Measurements from ENCODE around the gene CCND1. TPM values are rescaled to one million over a fixed set of nuclear protein-coding genes. Genes with fewer than 3 reads are reported as not detected.

CCND1 gene
- total RNA-seq, 1 donor from 2014 or later, result 136 TPM

GRCh38 chr11:69647390-69647748 lies 6.4 kb downstream of the CCND1 start:
- no peak for DNase-seq
- no peak for ATAC-seq (ENCODE audit: poor library complexity)
- intact Hi-C loops (cut with DNase I), result no loop called here

DNA sequence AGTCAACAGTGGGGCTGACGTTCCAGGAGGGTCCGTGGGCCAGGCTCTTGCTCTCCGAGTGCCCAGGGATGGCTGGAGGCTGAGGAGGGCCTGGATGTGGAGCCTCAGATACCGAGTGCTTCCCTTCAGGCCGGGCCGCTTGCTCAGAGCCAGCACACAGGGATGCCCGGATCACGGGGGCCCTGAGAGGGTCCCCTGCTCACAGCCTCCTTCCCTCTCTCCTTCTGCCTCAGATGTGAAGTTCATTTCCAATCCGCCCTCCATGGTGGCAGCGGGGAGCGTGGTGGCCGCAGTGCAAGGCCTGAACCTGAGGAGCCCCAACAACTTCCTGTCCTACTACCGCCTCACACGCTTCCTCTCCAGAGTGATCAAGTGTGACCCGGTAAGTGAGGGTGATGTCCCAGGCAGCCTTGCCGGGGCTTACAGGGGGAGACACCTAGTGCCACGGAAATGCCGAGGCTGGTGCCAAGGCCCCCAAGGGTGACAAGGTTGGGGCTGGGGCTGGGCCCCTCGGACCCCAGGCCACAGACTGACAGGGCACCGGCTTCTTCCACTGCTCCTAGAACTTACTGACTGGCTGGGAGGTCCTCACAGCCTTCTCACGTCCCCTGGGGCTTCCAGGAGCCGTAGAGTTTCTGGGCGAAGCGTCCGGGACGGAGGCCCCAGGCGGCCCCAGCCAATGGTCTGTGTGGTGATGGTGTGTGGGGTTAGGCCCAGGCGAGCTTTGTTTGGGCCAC lies 7.0 kb downstream of the CCND1 start:
- DNase-seq (no peak), ATAC-seq (ENCODE audit: poor library complexity) (no peak)
- intact Hi-C loops (cut with DNase I), result no loop called here

DNA sequence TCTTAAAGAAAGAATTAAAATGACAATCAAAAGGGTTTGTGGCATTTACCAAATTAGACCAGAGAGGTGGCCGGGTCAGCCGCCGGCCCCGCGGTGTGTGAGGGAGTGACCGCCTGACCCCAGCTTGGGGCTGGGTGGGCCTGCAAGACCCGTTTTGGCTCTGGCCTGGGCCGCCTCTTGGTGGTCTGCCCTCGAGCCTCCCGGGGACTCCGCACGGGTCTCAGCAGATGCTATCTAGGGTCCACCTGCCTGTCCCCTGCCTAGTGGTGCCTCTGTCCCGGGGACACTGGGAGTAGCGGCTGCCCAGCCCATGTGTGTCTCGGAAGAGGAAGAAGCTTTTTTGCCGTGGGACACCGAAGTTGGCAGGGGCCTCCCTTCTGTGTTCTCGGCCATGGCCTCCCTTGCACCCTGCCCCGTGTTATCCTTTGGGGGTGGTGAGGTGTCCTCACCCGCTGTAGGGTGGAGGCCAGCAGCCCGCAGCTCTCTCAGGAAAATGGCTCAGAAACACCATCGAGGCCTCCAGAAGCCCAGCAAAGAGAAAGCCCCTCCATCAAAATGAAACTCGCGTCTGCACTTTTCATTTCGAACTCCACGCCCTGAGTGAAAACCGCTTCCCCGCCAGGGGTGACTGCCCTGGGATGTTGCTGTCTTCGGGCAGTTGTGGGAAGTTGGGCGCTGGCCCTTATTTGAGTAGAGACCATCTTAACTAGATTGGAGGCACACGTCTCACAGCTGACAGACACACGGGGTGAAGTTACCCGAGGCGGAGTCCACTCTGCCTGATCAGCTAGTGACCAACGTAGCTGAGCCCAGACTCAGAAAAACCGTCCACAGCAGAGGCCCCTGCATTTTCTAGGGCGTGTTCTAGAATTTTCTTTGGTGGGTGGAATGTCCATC lies 8.0 kb downstream of the CCND1 start:
- intact Hi-C loops (cut with DNase I), result no loop called here
- ATAC-seq (ENCODE audit: poor library complexity) (no peak), DNase-seq (no peak)

- DNase-seq (no peak), ATAC-seq (ENCODE audit: poor library complexity) (no peak)
- intact Hi-C loops (cut with DNase I), result no loop called here
Measured at GRCh38 chr11:69649576-69649900, 8.6 kb downstream of the CCND1 start.

DNA sequence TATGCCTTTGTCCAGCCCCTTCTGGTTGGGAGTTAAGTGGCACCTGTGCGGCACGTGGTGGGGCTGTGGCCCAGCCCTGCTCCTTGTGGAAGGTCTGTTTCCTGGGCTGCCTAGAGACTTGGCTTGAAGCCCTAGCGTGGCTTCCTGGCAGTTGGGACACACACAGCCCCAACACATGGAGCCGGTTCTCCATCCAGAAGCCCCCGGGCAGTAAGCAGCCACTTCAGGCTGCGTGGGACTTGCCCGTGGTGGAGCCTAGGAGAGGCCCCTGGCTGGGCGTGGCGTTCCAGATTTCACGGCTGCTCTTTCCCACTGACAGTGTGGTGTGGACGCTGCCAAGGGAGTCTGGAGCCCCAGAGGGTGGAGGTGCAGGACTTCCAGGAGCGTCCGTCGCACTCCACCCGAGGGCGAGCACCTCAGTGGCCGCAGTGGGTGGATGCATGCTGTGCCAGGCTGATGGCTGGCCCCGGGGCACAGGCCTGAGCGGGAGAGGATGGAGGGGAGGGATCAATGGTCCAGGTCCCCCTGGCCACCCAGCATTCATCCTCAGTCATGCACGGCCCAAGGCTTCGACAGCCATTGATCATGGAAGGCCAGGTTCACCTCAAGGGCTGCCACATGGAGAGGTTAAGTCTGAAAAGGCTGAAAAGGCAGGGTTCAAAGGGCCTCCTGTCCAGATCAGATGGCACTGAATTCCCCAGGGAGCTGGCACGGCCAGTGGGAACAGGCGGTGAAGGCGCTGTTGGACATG lies 9.3 kb downstream of the CCND1 start:
- DNase-seq, result no peak
- intact Hi-C loops (cut with DNase I), result no loop called here
- ATAC-seq (ENCODE audit: poor library complexity), result no peak

DNA sequence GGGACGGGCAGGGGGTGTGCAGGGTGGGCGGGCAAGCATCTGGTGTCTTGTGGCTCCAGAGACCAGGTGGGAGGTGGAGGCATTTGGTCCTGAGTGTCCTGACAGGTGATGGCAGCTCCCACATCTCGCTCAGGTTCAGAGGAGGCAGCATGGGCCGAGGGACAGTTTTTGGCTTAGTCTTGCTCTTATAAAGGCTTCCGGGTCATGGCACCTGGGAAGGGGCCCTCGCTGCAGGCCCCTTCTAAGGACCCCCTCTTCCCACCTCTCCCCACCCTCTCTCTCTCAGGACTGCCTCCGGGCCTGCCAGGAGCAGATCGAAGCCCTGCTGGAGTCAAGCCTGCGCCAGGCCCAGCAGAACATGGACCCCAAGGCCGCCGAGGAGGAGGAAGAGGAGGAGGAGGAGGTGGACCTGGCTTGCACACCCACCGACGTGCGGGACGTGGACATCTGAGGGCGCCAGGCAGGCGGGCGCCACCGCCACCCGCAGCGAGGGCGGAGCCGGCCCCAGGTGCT lies 9.9 kb downstream of the CCND1 start:
- DNase-seq, result no peak
- intact Hi-C loops (cut with DNase I), result no loop called here

DNA sequence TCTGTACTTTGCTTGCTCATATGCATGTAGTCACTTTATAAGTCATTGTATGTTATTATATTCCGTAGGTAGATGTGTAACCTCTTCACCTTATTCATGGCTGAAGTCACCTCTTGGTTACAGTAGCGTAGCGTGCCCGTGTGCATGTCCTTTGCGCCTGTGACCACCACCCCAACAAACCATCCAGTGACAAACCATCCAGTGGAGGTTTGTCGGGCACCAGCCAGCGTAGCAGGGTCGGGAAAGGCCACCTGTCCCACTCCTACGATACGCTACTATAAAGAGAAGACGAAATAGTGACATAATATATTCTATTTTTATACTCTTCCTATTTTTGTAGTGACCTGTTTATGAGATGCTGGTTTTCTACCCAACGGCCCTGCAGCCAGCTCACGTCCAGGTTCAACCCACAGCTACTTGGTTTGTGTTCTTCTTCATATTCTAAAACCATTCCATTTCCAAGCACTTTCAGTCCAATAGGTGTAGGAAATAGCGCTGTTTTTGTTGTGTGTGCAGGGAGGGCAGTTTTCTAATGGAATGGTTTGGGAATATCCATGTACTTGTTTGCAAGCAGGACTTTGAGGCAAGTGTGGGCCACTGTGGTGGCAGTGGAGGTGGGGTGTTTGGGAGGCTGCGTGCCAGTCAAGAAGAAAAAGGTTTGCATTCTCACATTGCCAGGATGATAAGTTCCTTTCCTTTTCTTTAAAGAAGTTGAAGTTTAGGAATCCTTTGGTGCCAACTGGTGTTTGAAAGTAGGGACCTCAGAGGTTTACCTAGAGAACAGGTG lies 11.1 kb downstream of the CCND1 start:
- intact Hi-C loops (cut with DNase I), result no loop called here
- ATAC-seq (ENCODE audit: poor library complexity) (no peak), DNase-seq (no peak)

More for the DNA sequence above, 9.9 kb downstream of the CCND1 start:
- ATAC-seq (ENCODE audit: poor library complexity), result no peak

DNA sequence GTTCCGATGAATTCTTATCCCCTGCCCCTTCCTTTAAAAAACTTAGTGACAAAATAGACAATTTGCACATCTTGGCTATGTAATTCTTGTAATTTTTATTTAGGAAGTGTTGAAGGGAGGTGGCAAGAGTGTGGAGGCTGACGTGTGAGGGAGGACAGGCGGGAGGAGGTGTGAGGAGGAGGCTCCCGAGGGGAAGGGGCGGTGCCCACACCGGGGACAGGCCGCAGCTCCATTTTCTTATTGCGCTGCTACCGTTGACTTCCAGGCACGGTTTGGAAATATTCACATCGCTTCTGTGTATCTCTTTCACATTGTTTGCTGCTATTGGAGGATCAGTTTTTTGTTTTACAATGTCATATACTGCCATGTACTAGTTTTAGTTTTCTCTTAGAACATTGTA lies 12.0 kb downstream of the CCND1 start:
- intact Hi-C loops (cut with DNase I), result no loop called here
- ATAC-seq (ENCODE audit: poor library complexity) (no peak), DNase-seq (no peak)

DNA sequence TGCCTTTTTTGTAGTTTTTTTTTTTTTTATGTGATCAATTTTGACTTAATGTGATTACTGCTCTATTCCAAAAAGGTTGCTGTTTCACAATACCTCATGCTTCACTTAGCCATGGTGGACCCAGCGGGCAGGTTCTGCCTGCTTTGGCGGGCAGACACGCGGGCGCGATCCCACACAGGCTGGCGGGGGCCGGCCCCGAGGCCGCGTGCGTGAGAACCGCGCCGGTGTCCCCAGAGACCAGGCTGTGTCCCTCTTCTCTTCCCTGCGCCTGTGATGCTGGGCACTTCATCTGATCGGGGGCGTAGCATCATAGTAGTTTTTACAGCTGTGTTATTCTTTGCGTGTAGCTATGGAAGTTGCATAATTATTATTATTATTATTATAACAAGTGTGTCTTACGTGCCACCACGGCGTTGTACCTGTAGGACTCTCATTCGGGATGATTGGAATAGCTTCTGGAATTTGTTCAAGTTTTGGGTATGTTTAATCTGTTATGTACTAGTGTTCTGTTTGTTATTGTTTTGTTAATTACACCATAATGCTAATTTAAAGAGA lies 12.5 kb downstream of the CCND1 start:
- intact Hi-C loops (cut with DNase I), result no loop called here
- no peak for ATAC-seq (ENCODE audit: poor library complexity)
- no peak for DNase-seq

DNA sequence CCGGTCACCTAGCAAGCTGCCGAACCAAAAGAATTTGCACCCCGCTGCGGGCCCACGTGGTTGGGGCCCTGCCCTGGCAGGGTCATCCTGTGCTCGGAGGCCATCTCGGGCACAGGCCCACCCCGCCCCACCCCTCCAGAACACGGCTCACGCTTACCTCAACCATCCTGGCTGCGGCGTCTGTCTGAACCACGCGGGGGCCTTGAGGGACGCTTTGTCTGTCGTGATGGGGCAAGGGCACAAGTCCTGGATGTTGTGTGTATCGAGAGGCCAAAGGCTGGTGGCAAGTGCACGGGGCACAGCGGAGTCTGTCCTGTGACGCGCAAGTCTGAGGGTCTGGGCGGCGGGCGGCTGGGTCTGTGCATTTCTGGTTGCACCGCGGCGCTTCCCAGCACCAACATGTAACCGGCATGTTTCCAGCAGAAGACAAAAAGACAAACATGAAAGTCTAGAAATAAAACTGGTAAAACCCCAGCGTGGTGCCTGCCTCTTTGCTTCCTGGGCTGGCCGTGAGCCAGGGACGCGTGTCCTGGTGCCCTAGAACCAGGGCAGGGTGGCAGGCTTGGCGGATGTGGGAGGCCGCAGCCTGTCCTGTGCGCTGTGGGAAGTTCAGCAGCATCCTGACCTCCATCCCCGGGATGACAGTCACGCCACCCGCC lies 13.2 kb downstream of the CCND1 start:
- intact Hi-C loops (cut with DNase I), result no loop called here
- DNase-seq, result no peak
- peak; percentile 23 for ATAC-seq (ENCODE audit: poor library complexity)

DNA sequence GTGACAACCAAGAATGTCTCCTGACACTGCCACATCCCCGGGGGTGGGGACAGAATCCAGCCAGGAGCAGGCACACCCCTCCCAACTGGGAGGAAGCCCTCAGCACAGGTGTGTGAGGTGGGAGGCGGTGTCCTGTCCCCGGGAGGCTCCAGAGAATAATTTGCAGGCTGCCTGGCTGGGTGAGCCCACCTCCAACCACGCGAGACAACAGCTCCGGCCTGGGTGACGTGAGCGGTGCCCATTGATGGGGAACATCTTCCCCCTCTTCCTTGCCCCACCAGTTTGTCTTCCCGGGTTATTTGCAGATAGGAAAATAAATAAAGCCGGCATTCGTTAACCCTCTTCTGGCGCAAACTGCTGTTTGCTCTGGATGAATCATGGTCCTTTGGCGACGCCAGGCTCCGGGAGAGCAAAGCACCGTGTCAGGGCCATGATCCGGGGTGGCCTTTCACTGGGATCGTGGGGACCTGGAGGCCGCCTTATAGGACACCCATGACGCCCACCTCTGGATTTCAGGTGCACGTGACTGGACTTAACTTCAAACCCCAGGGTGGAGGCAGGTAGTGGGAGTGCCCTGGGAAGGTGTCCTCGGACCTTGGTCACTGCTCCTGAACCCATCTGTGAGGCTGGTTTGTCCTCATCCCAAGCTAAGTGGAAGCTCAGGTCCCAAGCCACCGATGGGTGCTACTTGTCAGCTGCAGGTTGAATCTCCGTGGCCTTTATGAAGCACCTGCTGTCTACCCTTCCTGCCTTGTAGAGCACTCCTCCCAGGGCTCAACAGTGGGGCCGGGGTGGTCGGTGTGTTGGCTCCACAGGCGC lies 13.9 kb downstream of the CCND1 start:
- intact Hi-C loops (cut with DNase I), result no loop called here
- no peak for DNase-seq

GRCh38 chr11:69655479-69656428 lies 14.8 kb downstream of the CCND1 start:
- peak; percentile 27 for DNase-seq
- ATAC-seq (ENCODE audit: poor library complexity), result no peak
- intact Hi-C loops (cut with DNase I), result no loop called here

More for the DNA sequence above, 13.9 kb downstream of the CCND1 start:
- ATAC-seq (ENCODE audit: poor library complexity), result no peak

DNA sequence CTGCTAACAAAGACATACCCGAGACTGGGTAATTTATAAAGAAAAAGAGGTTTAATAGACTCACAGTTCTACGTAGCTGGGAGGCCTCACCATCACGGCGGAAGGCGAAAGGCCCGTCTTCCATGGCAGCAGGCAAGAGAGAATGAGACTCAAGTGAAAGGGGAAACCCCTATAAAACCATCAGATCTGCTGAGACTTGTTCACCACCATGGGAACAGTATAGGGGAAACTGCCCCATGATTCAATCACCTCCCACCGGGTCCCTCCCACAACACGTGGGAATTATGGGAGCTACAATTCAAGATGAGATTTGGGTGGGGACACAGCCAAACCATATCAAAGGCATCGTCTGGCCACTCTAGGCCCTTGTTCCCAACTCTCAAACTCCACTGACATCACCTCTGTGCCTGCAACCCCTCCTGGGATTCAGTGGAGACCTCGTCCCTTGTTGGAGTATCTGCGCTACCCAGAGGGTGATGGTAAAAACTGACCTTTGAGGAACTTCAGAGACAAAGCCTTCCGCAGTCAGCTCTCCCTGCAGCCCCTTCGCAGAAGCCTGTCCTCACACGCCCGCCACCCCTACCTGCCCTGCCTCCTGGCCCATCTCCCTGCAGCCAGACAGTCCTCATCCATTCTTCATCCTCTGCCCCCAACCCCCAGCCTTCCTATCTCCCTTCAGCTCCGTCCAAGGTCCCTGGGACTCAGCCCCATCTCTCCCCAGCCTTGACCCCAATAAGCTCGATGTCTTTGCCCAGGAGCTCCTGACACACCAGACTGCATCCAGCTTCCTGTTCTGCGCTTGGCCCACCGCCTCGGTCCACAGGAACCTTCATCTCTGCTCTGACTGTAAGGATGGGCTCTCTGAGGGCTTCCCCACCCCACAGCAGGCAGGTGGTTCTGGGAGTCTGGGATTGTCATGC lies 15.8 kb downstream of the CCND1 start:
- intact Hi-C loops (cut with DNase I), result no loop called here
- no peak for ATAC-seq (ENCODE audit: poor library complexity)
- peak; percentile 17 for DNase-seq

DNA sequence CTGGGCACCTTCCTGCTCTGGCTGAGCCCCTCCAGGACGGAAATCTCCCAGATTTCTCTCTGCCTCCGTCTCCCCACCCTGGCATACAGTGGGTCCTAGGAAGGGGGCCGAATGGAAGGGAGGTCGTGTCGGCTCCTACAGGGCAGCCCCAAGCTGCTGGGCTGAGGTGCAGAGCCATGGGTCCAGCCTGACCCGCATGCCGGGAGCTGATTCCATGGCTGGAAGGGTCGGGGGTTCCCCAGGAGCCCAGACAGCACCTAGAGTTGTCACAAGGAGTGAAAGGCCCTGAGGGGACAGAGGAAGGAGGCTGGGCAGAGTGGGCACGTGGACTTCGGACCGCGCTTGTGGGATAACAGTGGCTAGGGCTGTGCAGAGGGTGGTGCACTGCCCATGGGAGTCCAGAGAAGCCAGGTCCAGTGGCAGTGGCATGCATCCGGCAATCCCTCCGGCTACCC lies 16.5 kb downstream of the CCND1 start:
- ATAC-seq (ENCODE audit: poor library complexity) (no peak), DNase-seq (no peak)
- intact Hi-C loops (cut with DNase I), result no loop called here

All from Right ventricle myocardium superior (tissue), 1 donor.